Left lung (tissue), 10 donors: ENCODE results near the gene TYRO3. TPM values are rescaled to one million over a fixed set of nuclear protein-coding genes. Genes with fewer than 3 reads are reported as not detected.
A peak's percentile ranks its signal among the peaks of the same experiment; 100 is the strongest.
"Not testable (repeated sequence)": the region's sequence is repeated elsewhere in the genome, so short reads cannot be mapped to it uniquely, and the experiment has no call there.

Experiments used
- ATAC-seq: fragments of 200-7000 bp; cut with Tn5 transposase; one replicate; pipeline ENCODE4 v1.9.1; 2020; ENCODE audit warnings: moderate library complexity
- DNase-seq, 4 donors: peaks; one replicate each; pipeline ENCODE4 v3.0.0-alpha.2; 2013 to 2020
- H3K27ac ChIP-seq, 2 donors: fragments of 200-600 bp; sonication (generic) in 1 of 2; one replicate each; pipeline versions ENCODE4 v1.5.0 to v1.8.0; 2020 to 2021
- H3K27me3 ChIP-seq, 2 donors: fragments of 200-600 bp; sonication (generic) in 1 of 2; one replicate each; pipeline versions ENCODE4 v1.5.0 to v1.8.0; 2020 to 2021
- H3K36me3 ChIP-seq, 2 donors: fragments of 200-600 bp; sonication (generic) in 1 of 2; one replicate each; pipeline versions ENCODE4 v1.5.0 to v1.8.0; 2020 to 2021
- H3K4me1 ChIP-seq, 2 donors: fragments of 200-600 bp; one replicate each; pipeline ENCODE4 v1.8.0; 2021
- H3K4me3 ChIP-seq, 2 donors: fragments of 200-600 bp; sonication (generic) in 1 of 2; one replicate each; pipeline versions ENCODE4 v1.5.0 to v1.8.0; 2020 to 2021; ENCODE audit warnings: mild to moderate bottlenecking in 1 of 2
- H3K9me3 ChIP-seq, 2 donors: fragments of 200-600 bp; sonication (generic) in 1 of 2; one replicate each; pipeline versions ENCODE4 v1.5.0 to v1.8.0; 2020 to 2021
- CTCF ChIP-seq, 2 donors: fragments of 200-600 bp; sonication (generic) in 1 of 2; IDR thresholded peaks; one replicate each; pipeline versions ENCODE4 v1.5.0 to v1.8.0; 2021; ENCODE audit warnings: antibody characterized with exemption in 2 of 2
- intact Hi-C, 2 donors: fragments of 100-400 bp; cut with DNase I; formaldehyde crosslinking; loops; one replicate each; pipeline versions ENCODE4 v1.11.2 to v1.14.2; 2022
- polyA plus RNA-seq, 6 donors: library from polyadenylated mRNA; unstranded; fragments of 120-200 nt; gene quantifications; one replicate each; pipeline ENCODE4 v1.2.1, GENCODE V29; 2013; ENCODE audit not compliant: insufficient read length in 6 of 6
- total RNA-seq, 2 donors: library from RNA; stranded (reverse); fragmentation: NEBNext Ultra II Directional; extraction: Animal tissue kit (Norgen Biotek cat#: 25700); gene quantifications; one replicate each; pipeline ENCODE4 v1.2.1, GENCODE V29; 2021
- donor health status: DM: no; HTN: yes; CAD: no.
- donor health status: DM: no; HTN: no; CAD: no.

Gene TYRO3
- total and polyA plus RNA-seq, 8 donors, result 11.2 to 63.2 (median 43.9) TPM

- H3K36me3 ChIP-seq, result no peaks in the 10 kb centered on the region
- DNase-seq, result no peak
- no peaks in the 10 kb centered on the region for H3K9me3 ChIP-seq
- H3K4me3 ChIP-seq, result no peak overlapping the region
- intact Hi-C loops, result no loop called here
- TF ChIP-seq CTCF (IDR thresholded peaks at IDR 0.05), result no peak
- H3K4me1 ChIP-seq, result peaks cover 0 to 3% of the 10 kb centered on the region in 2 donors
- no peak overlapping the region for H3K27ac ChIP-seq
- no peak for ATAC-seq
- H3K27me3 ChIP-seq, result no peaks in the 10 kb centered on the region
Measured at GRCh38 chr15:41567261-41567660, 8.2 kb downstream of the TYRO3 start.

GRCh38 chr15:41567862-41568261 is 8.8 kb downstream of the TYRO3 start:
- intact Hi-C loops, result no loop called here
- Histone ChIP-seq H3K36me3 (no peaks in the 10 kb centered on the region), H3K27me3 (no peaks in the 10 kb centered on the region), H3K4me3 (no peak overlapping the region), H3K9me3 (no peaks in the 10 kb centered on the region), H3K27ac (no peak overlapping the region), H3K4me1 (peaks cover 0 to 3% of the 10 kb centered on the region in 2 donors)
- DNase-seq, result peak in 1 of 4 donors; percentile 63
- no peak for TF ChIP-seq CTCF (IDR thresholded peaks at IDR 0.05)
- no peak for ATAC-seq

GRCh38 chr15:41568350-41569017 is 9.5 kb downstream of the TYRO3 start:
- no peak for TF ChIP-seq CTCF (IDR thresholded peaks at IDR 0.05)
- H3K4me3 ChIP-seq, result no peak overlapping the region
- DNase-seq, result peak in 1 of 4 donors; percentile 55
- peaks cover 0 to 3% of the 10 kb centered on the region in 2 donors for H3K4me1 ChIP-seq
- intact Hi-C loops, result no loop called here
- no peaks in the 10 kb centered on the region for H3K9me3 ChIP-seq
- H3K27me3 ChIP-seq, result no peaks in the 10 kb centered on the region
- ATAC-seq, result no peak
- H3K36me3 ChIP-seq, result no peaks in the 10 kb centered on the region
- H3K27ac ChIP-seq, result no peak overlapping the region

- H3K4me1 ChIP-seq, intact Hi-C loops, ATAC-seq, DNase-seq, H3K27ac ChIP-seq, H3K9me3 ChIP-seq, H3K36me3 ChIP-seq, H3K4me3 ChIP-seq, H3K27me3 ChIP-seq: not testable (repeated sequence)
Measured at GRCh38 chr15:41569232-41569631, 10.2 kb downstream of the TYRO3 start.

- H3K27me3 ChIP-seq, result no peaks in the 10 kb centered on the region
- ATAC-seq, result no peak
- DNase-seq, result no peak
- H3K27ac ChIP-seq, result no peak overlapping the region
- H3K36me3 ChIP-seq, result no peaks in the 10 kb centered on the region
- H3K4me3 ChIP-seq, result no peak overlapping the region
- no peaks in the 10 kb centered on the region for H3K9me3 ChIP-seq
- intact Hi-C loops, result no loop called here
- H3K4me1 ChIP-seq, result peaks cover 0 to 3% of the 10 kb centered on the region in 2 donors
- no peak for TF ChIP-seq CTCF (IDR thresholded peaks at IDR 0.05)
Measured at GRCh38 chr15:41570764-41571163, 11.8 kb downstream of the TYRO3 start.

- no peak overlapping the region for H3K4me3 ChIP-seq
- H3K9me3 ChIP-seq, result no peaks in the 10 kb centered on the region
- no peaks in the 10 kb centered on the region for H3K27me3 ChIP-seq
- TF ChIP-seq CTCF (IDR thresholded peaks at IDR 0.05), result no peak
- H3K27ac ChIP-seq, result no peak overlapping the region
- DNase-seq, result no peak
- intact Hi-C loops, result no loop called here
- H3K36me3 ChIP-seq, result no peaks in the 10 kb centered on the region
- no peak for ATAC-seq
- H3K4me1 ChIP-seq, result peaks cover 0 to 3% of the 10 kb centered on the region in 2 donors
Measured at GRCh38 chr15:41571948-41572347, 12.9 kb downstream of the TYRO3 start.
